22Rv1 (cell line): Measurements from ENCODE around the gene TMEM89.

Experiments
- ZFX ChIP-seq: fragments of 450-650 bp; IDR thresholded peaks from 2 replicates; pipeline ENCODE4 v1.6.1; 2017; ENCODE audit warnings: antibody characterized with exemption, borderline replicate concordance
- TF ChIP-seq, protein P1 (sequence below): fragments of 450-650 bp; IDR thresholded peaks from 2 replicates; pipeline ENCODE4 v1.5.1; 2017; ENCODE audit warnings: mild to moderate bottlenecking

DNA sequence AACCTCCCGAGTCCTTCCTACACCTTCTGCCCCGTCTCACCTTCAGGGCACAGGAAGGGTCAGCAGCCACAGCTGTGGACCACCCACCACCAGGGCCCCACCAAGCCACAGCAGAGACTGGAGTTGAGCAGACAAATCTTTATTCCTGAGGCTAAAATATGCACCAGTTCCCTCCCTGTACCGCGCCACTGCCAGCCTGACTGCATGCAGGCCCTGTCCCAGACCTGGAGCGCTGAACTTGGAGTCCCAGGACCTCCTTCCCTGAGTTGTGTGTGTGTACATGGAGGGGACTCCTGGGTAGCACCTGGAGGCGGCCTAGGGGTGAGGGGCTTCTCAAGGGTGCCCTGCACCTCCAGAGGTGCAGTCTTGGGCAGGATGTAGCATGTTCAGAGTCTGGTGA, 4.0 kb upstream of the TMEM89 start:
- TF ChIP-seq, protein P1, sequence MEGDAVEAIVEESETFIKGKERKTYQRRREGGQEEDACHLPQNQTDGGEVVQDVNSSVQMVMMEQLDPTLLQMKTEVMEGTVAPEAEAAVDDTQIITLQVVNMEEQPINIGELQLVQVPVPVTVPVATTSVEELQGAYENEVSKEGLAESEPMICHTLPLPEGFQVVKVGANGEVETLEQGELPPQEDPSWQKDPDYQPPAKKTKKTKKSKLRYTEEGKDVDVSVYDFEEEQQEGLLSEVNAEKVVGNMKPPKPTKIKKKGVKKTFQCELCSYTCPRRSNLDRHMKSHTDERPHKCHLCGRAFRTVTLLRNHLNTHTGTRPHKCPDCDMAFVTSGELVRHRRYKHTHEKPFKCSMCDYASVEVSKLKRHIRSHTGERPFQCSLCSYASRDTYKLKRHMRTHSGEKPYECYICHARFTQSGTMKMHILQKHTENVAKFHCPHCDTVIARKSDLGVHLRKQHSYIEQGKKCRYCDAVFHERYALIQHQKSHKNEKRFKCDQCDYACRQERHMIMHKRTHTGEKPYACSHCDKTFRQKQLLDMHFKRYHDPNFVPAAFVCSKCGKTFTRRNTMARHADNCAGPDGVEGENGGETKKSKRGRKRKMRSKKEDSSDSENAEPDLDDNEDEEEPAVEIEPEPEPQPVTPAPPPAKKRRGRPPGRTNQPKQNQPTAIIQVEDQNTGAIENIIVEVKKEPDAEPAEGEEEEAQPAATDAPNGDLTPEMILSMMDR = no peak
- no peak for TF ChIP-seq ZFX
